Epithelial cell of proximal tubule (primary cell): ENCODE results near the gene STAG2. TPM values are rescaled to one million over a fixed set of nuclear protein-coding genes. Genes with fewer than 3 reads are reported as not detected.

Experiments
- DNase-seq: peaks from one replicate; pipeline ENCODE4 v3.0.0-alpha.2; 2011; ENCODE audit warnings: low read depth
- H3K4me3 ChIP-seq: 2 replicates; pipeline ENCODE4 v1.5.1; 2011; ENCODE audit warnings: low read depth, mild to moderate bottlenecking, low read length
- CTCF ChIP-seq: conservative IDR thresholded peaks from 2 replicates; pipeline ENCODE4 v1.5.1; 2012; ENCODE audit warnings: low read depth, mild to moderate bottlenecking, low read length
- total RNA-seq: library from RNA; depleted of rRNA; stranded (reverse); fragments of >200 nt; gene quantifications from 2 replicates; pipeline ENCODE4 v1.2.3, GENCODE V29; 2015

The STAG2 gene
- total RNA-seq, 1 donor from 2014 or later = 45.3 TPM

- DNase-seq = no peak
- peak; percentile 17 for TF ChIP-seq CTCF
- H3K4me3 ChIP-seq = no peak overlapping the region
Measured at GRCh38 chrX:124018023-124018422, 56.5 kb downstream of the STAG2 start.

- TF ChIP-seq CTCF = no peak
- H3K4me3 ChIP-seq = no peak overlapping the region
- peak; percentile 9 for DNase-seq
Measured at GRCh38 chrX:124023838-124024238, 62.3 kb downstream of the STAG2 start.

GRCh38 chrX:124026529-124026928, 65.0 kb downstream of the STAG2 start:
- TF ChIP-seq CTCF = no peak
- DNase-seq = no peak
- H3K4me3 ChIP-seq = no peak overlapping the region

- no peak for TF ChIP-seq CTCF
- DNase-seq = no peak
- no peak overlapping the region for H3K4me3 ChIP-seq
Measured at GRCh38 chrX:124028182-124028581, 66.7 kb downstream of the STAG2 start.

GRCh38 chrX:124030520-124030919, 69.0 kb downstream of the STAG2 start:
- H3K4me3 ChIP-seq = no peak overlapping the region
- no peak for TF ChIP-seq CTCF
- DNase-seq = no peak

- TF ChIP-seq CTCF = no peak
- H3K4me3 ChIP-seq = no peak overlapping the region
- DNase-seq = no peak
Measured at GRCh38 chrX:124033821-124034220, 72.3 kb downstream of the STAG2 start.

GRCh38 chrX:124035657-124036056, 74.2 kb downstream of the STAG2 start:
- no peak for DNase-seq
- no peak for TF ChIP-seq CTCF
- no peak overlapping the region for H3K4me3 ChIP-seq
